NCI-H748 (cell line): ENCODE data around the gene CXCL6.

Source experiments
- DNase-seq: peaks from one replicate; lab custom pipeline; 2025; ENCODE audit not compliant: unreplicated experiment; lab: John Stamatoyannopoulos, UW

The CXCL6 gene

GRCh38 chr4:73836373-73837279 is at the start of gene CXCL6:
CXCL6 (plus strand) TSS chr4:73836678; CDS start chr4:73836751, 73 bp downstream.
- peak; percentile 23 for DNase-seq

- DNase-seq = no peak
These were observed 48.1 kb upstream of the CXCL6 start for GRCh38 chr4:73788411-73788810.

GRCh38 chr4:73798842-73799241 is 37.6 kb upstream of the CXCL6 start:
- no peak for DNase-seq

- DNase-seq = no peak
These were observed 36.3 kb upstream of the CXCL6 start for GRCh38 chr4:73800206-73800605.

- DNase-seq = no peak
These were observed 34.8 kb upstream of the CXCL6 start for GRCh38 chr4:73801692-73802091.

- DNase-seq = no peak
These were observed 33.3 kb upstream of the CXCL6 start for GRCh38 chr4:73803213-73803612.

- DNase-seq = no peak
These were observed 26.3 kb upstream of the CXCL6 start for GRCh38 chr4:73810191-73810590.

- DNase-seq = no peak
These were observed 24.6 kb upstream of the CXCL6 start for GRCh38 chr4:73811841-73812240.

GRCh38 chr4:73814679-73815078 is 21.8 kb upstream of the CXCL6 start:
- no peak for DNase-seq

GRCh38 chr4:73815145-73815544 is 21.3 kb upstream of the CXCL6 start:
- DNase-seq = peak; percentile 22

- DNase-seq = no peak
These were observed 19.7 kb upstream of the CXCL6 start for GRCh38 chr4:73816814-73817213.

- DNase-seq = no peak
These were observed 19.1 kb upstream of the CXCL6 start for GRCh38 chr4:73817341-73817740.

GRCh38 chr4:73821325-73821724 is 15.2 kb upstream of the CXCL6 start:
- DNase-seq = no peak

GRCh38 chr4:73822389-73822788 is 14.1 kb upstream of the CXCL6 start:
- no peak for DNase-seq

GRCh38 chr4:73822812-73823504 is 13.5 kb upstream of the CXCL6 start:
- DNase-seq = no peak

- DNase-seq = no peak
These were observed 12.7 kb upstream of the CXCL6 start for GRCh38 chr4:73823760-73824159.

GRCh38 chr4:73828956-73829355 is 7.5 kb upstream of the CXCL6 start:
- DNase-seq = no peak

- DNase-seq = no peak
These were observed 4.9 kb upstream of the CXCL6 start for GRCh38 chr4:73831569-73831968.

GRCh38 chr4:73832651-73833237 is 3.7 kb upstream of the CXCL6 start:
- DNase-seq = no peak

- DNase-seq = no peak
These were observed 2.6 kb downstream of the CXCL6 start for GRCh38 chr4:73839071-73839470.

GRCh38 chr4:73839715-73840114 is 3.2 kb downstream of the CXCL6 start:
- no peak for DNase-seq
